HG02763 (cell line): ENCODE measurements around the gene SLC34A1.
"Not testable (repeated sequence)": the region's sequence is repeated elsewhere in the genome, so short reads cannot be mapped to it uniquely, and the experiment has no call there.

ENCODE experiments used
- ATAC-seq: cut with Tn5 transposase; IDR thresholded peaks from one replicate; pipeline ENCODE4 v1.9.1; 2021; ENCODE audit warnings: mild to moderate bottlenecking, moderate library complexity; ENCODE audit not compliant: unreplicated experiment

Gene SLC34A1

DNA sequence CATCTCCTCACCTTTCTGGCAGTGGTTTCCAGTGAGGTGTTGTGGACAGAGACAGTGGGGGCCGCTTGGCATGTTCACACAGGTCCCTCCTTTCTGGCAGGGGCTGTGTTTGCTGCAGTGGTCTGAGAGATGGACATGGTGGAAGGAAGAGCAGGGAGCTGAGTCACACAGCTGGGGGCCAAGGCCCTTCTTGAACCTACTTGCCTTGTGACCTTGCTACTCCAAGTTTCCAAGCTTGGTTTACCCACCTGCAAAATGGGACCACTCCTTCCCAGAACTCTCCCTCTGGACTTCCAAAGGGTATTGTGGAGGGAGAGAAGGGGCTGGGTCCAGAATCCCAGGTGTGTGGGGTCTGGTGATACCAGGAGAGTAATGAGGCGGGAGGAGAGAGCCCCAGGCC lies 21.1 kb downstream of the SLC34A1 start:
- no peak for ATAC-seq

DNA sequence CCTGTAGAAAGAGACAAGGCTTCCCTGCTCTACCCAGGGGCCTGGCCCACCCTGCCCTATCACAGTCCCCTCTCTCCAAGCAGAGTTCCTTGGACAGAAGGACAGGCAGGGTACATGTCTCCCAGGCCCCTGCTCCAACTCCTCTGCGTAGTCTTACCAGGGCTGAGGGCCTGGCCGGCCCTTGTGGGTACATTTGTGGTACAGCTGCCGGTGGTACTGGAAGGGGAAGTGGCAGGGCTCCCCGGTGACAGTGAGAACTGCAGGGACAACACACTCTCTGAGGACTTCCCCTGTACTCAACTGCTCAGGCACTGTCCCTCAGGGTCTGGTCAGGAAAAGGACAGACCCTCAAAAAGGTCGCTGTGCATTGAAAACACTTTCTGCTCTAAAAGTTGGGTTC lies 21.6 kb downstream of the SLC34A1 start:
- ATAC-seq, result no peak

DNA sequence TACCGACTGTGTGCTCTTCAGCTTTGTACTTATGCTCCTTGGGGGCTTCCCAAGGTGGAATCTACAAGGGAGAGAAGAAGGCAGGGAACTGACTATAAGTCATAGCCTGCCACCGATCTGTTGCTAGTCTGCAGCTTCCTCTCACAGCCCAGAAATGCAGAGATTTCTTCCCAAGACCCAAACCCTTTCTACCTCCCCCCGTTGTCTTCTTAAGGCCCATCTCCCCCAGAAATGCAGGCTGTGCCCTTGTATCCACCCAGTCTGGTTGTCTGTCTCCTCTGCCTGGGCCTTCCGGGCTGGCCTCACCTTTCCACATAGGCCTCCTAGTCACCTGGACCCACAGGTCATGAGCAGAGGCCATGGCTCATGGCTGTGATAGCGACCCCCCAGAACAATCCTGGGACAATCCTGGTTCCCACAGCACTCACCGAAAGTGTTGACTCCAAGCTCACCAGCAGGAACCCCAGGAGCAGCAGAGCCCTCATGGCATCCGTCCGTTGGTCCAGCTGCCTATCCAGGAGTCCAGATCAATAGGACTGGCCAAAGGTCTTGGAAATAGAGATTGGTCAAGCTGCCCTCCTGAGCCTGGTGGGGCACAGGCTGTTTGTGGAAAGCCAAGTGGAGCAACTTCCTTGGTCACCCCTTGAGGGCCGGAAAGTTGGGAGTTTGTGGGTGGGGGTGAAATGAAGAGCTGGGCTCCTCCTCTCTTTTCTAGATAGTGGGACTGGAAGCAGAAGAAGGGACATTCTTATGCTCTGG lies 25.0 kb downstream of the SLC34A1 start, which contains the start of gene F12:
F12 (minus strand) TSS at position 522 of the 759 bp plus-strand sequence; CDS start at position 485, 37 bp downstream.
- ATAC-seq, result no peak

DNA sequence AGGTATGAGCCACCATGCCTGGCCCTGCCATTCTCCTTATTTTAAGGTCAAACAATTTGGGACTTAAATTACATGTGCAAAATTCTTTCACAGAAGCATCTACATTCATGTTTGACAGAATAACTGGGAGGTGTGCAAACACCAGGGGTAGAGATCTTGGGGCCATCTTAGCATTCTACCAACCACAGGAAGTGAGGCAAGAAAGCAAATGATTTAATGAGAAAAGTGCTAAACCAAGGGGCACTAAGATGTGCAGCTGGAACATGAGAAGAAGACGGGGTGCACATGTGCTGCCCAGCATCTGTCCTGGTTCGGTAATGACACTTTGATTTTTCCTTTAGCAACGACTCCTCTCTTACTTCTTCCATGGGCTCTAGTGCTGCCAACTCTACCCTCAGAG lies 26.3 kb downstream of the SLC34A1 start:
- ATAC-seq, result no peak

GRCh38 chr5:177412603-177413233 lies 28.5 kb downstream of the SLC34A1 start:
- ATAC-seq, result peak; percentile 53

DNA sequence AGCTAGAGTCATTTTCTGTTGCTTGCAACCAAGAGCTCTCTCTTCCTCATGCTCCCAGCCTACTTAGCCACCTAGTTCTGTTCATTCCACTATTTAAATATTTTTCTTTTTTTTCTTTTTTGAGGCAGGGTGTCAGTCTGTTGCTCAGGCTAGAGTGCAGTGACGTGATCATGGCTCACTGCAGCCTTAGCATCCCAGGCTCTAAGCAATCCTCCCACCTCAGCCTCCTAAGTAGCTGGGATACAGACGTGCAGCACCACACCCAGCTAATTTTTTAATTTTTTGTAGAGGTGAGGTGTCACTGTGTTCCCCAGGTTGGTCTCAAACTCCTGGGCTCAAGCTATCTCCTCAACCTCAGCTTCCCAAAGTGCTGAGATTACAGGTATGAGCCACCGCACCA lies 30.2 kb downstream of the SLC34A1 start:
- no peak for ATAC-seq

DNA sequence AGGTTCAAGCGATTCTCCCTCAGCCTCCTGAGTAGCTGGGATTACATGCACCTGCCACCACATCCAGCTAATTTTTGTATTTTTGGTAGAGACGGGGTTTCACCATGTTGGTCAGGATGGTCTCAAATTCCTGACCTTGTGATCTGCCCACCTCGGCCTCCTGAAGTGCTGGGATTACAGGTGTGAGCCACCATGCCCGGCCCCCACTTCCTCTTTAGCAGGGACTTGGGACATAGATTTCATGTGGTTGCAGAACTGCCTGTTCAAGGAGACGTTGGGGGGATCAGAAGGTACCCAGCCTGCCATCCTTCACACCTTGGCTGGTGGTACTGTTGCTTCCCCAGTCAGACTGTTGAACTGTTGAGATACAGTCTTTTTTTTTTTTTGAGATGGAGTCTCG lies 32.8 kb downstream of the SLC34A1 start:
- not testable (repeated sequence) for ATAC-seq

DNA sequence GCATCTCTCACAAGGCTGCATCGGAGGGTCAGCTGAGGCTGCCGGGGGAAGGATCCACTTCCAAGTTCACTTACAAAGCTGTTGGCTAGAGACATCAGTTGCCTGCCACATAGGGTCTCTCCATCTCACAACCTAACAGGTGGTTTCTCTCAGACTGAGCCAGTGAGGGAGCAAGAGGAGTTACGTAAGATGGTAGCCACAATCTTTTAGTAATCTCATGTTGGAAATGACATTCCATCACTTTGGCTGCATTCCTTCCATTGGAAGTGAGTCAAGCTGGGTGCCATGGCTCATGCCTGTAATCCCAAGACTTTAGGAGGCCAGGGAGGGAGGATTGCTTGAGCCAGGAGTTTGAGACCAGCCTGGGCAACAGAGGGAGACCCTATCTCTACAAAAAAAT lies 34.8 kb downstream of the SLC34A1 start:
- ATAC-seq, result no peak

DNA sequence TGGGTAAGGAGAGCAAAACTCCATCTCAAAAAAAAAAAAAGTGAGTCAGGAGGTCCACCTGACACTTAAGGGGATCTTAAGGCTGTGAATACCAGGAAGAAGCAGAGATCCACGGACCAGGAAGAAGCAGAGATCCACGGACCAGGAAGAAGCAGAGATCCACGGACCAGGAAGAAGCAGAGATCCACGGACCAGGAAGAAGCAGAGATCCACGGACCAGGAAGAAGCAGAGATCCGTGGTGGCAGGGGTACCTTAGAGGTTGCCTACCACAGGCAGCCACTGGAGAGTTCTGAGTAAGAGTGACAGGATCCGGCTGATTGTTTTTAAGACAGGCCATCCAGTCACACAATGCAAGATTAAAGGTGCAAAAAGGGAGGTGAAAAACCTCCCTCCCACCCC lies 36.2 kb downstream of the SLC34A1 start:
- not testable (repeated sequence) for ATAC-seq

DNA sequence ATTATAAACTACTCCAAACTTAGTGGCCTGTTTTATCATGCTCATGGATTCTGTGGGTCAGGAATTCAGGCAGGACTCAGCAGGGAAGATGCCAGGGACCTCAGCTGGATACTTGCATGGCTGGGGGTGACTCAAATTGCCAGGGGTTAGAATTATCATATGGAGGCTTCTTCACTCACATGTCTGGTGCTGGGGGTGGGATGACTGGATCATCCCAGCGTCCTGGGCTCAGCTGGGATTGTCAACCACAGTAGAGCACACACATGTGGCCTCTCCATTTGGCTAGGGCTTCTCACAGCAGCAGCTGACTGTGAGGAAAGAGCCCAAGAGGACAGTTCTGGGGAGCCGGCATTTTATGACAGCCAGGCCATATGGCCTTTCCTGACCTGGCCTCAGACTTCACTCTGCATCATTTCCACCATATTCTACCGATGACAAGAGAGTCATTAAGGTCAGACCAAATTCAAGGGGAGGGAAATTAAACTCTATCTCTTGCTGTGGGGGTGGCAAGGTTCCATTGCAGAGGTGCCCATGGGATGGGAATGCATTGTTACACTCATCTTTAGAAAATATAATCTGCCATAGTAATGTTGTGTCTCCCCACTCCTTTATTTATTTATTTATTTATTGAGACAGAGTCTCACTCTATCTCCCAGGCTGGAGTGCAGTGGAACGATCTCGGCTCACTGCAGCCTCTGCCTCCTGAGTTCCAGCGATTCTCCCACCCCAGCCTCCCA lies 37.0 kb downstream of the SLC34A1 start:
- no peak for ATAC-seq

GRCh38 chr5:177423671-177424070 lies 39.4 kb downstream of the SLC34A1 start:
- no peak for ATAC-seq

GRCh38 chr5:177425196-177425800 lies 41.1 kb downstream of the SLC34A1 start:
- no peak for ATAC-seq

GRCh38 chr5:177425801-177426565 lies 41.7 kb downstream of the SLC34A1 start:
- ATAC-seq, result peak; percentile 77

DNA sequence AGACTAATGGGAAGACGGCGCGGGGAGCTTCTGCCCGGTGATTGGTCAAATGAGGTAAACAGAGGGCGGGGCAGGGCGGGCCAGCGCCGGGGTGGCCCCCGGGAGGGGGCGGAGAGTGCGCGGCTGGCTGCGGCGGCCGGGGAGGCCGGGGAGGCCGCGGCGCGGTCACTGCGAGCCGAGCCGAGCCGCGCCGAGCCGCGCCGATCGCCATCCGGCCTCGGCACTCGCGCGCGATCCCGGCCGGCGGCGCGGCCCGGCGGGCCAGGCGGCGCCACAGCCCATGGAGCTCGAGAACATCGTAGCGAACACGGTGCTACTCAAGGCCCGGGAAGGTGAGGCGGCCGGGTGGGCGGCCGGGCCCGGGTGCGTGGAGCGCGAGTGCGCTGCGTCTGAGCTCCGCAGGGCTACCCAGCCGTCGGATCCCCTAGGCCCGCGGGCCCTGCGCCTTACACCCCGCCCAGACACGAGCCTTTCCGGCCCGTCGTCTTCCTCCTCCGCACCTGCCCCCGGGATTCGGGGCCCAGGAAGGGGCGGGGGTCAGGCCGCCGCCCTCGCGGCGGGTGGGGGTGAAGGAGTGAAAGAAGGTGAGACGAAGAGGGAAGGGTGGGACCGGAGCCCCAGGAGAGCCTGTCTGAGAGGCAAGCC lies 42.5 kb downstream of the SLC34A1 start, which contains the start of gene GRK6:
GRK6 (plus strand) TSS at position 111 of the 645 bp plus-strand sequence; CDS start at position 281, 170 bp downstream.
- peak; percentile 10 for ATAC-seq

DNA sequence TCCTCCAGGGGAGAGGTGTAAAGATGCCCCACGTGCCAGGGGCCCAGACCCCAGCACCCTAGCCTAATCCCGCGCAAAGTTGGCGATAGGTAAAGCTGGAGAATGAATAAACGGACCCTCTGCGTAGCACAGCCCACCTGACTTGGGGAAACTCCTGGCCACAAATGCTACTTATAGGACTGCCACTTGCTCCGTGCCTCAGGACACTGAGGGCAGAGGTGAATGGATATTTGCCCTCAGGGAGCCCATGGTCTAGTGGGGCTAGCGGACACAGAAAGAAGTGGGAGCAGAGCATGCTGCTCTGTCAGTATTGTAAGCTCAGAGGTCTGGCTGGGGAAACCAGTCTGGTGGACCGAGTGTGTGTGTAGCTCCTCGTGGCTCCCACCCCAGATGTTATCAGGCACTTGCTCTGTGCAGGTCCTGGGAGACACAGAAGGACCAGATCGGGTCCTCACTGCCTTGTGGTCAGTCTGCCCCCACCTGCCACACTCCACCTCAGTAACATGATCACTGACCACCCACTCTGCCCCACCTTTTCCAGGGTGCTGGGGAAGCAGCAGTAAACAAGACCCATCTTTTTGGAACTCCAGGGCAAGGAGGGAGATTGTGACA lies 43.1 kb downstream of the SLC34A1 start:
- ATAC-seq, result no peak

GRCh38 chr5:177427919-177428573 lies 43.8 kb downstream of the SLC34A1 start:
- no peak for ATAC-seq

GRCh38 chr5:177428574-177429217 lies 44.5 kb downstream of the SLC34A1 start:
- no peak for ATAC-seq

GRCh38 chr5:177429248-177430040 lies 45.2 kb downstream of the SLC34A1 start:
- ATAC-seq, result no peak
